Neutrophil (primary cell): ENCODE data around the gene ZNF224.

Experiments used
- H3K27ac ChIP-seq: fragments of 200-600 bp; sonication (generic); 2 replicates; pipeline ENCODE4 v1.5.1; 2016; ENCODE audit warnings: mild to moderate bottlenecking, moderate library complexity
- H3K27me3 ChIP-seq: fragments of 200-600 bp; sonication (generic); 2 replicates; pipeline ENCODE4 v1.6.0; 2016; ENCODE audit warnings: mild to moderate bottlenecking
- H3K36me3 ChIP-seq: fragments of 200-600 bp; sonication (generic); 2 replicates; pipeline ENCODE4 v1.5.1; 2017
- H3K4me1 ChIP-seq, 2 experiments: fragments of 200-600 bp in 1 of 2; sonication (generic) in 1 of 2; 1 replicate in 1 of 2; 2 replicates in 1 of 2; pipeline versions ENCODE4 v1.5.1 to v1.6.1; 2013 to 2016; ENCODE audit warnings: low read depth in 1 of 2, low read length in 1 of 2, mild to moderate bottlenecking in 1 of 2, moderate library complexity in 1 of 2; ENCODE audit not compliant: control insufficient read depth in 1 of 2, insufficient read depth in 1 of 2
- H3K4me3 ChIP-seq, 2 experiments: fragments of 200-600 bp in 1 of 2; sonication (generic) in 1 of 2; 1 replicate in 1 of 2; 2 replicates in 1 of 2; pipeline ENCODE4 v1.5.1; 2013 to 2016; ENCODE audit warnings: low read depth in 1 of 2, low read length in 1 of 2, mild to moderate bottlenecking in 1 of 2, moderate library complexity in 1 of 2
- H3K9me3 ChIP-seq: fragments of 200-600 bp; sonication (generic); 2 replicates; pipeline ENCODE4 v1.5.1; 2016
- TF ChIP-seq, protein P1 (sequence below): fragments of 200-600 bp; sonication (generic); IDR thresholded peaks from 2 replicates; pipeline ENCODE4 v1.5.1; 2016; ENCODE audit warnings: antibody characterized with exemption

Gene ZNF224

DNA sequence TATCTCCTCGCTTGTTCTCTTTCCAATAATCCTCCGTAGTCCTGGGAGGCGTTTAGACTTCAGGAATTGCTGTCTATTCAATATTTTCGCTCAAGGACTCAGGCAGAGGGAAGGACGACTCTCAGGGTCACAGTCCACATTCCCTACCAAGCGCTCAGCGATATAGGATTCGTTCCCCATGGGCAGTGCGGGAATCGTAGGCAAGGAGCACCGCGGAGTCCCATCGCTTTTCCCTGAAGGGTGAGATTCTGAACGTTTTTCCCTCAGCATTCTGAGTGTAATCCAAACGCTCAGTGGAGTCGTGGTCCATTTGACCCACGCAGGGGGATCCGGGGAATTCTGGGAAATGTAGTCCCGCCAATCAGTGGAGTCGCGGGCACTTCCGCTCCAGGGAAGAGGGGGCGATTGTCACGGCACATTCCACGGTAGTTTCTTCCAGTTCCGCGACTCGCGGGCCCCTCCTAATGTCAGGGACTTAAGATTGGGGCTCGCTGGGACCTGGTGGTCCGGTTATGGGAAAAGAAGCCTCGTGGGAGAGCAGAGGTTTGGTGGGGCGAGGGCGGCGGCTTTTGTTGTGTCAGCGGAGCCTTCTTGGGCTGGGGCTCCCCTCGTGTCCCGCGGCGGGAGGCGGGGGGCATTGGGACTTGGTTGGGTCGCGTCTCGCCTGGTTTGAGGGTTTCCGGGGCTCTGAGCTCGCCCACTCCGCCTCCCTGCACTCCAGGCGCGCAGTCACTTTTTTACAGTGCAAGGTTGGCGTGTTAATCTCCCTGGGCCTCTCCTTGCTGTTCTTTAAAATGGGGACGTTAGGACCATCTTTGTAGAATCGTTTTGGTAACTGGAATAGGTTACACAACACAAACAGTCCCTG, 47.3 kb downstream of the ZNF224 start, which contains the start of gene ZNF234:
Gene ZNF234, plus strand, starts transcription at position 364 of the 868 bp plus-strand sequence. CDS start 3,079 bp downstream, outside the sequence.
- TF ChIP-seq, protein P1, sequence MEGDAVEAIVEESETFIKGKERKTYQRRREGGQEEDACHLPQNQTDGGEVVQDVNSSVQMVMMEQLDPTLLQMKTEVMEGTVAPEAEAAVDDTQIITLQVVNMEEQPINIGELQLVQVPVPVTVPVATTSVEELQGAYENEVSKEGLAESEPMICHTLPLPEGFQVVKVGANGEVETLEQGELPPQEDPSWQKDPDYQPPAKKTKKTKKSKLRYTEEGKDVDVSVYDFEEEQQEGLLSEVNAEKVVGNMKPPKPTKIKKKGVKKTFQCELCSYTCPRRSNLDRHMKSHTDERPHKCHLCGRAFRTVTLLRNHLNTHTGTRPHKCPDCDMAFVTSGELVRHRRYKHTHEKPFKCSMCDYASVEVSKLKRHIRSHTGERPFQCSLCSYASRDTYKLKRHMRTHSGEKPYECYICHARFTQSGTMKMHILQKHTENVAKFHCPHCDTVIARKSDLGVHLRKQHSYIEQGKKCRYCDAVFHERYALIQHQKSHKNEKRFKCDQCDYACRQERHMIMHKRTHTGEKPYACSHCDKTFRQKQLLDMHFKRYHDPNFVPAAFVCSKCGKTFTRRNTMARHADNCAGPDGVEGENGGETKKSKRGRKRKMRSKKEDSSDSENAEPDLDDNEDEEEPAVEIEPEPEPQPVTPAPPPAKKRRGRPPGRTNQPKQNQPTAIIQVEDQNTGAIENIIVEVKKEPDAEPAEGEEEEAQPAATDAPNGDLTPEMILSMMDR: no peak
- H3K4me3 ChIP-seq: peak within 1 kb of the TSS; percentile 84 to 88

DNA sequence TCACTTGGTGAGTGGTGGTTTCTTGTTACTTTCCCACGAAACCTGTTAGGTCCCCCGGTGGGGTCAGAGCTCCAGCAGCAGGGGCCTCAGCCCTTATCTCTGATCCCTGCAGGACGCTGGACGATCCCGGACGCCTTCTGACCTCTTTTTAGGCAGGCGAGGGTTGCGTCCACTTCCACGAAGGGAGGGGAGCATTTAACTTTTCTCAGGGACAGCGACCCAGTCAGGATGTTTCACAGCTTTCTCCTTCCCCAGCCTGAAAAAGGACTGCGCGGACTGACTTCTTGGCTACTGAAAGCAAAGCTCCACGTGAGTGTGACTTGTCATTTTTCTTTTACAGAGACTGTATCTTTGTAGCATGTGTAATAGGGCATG, 47.9 kb downstream of the ZNF224 start:
- TF ChIP-seq, protein P1: no peak
- peaks cover 12 to 17% of the 10 kb centered on the region in 2 experiments for H3K4me1 ChIP-seq
- H3K27me3 ChIP-seq: peaks cover 5% of the 10 kb centered on the region
- no peaks in the 10 kb centered on the region for H3K36me3 ChIP-seq
- peak overlapping the region; percentile 84 to 88 for H3K4me3 ChIP-seq
- H3K27ac ChIP-seq: peak overlapping the region; percentile 28
- no peaks in the 10 kb centered on the region for H3K9me3 ChIP-seq

More for the DNA sequence above, 47.3 kb downstream of the ZNF224 start, which contains the start of gene ZNF234:
- Histone ChIP-seq H3K27ac (peak within 1 kb of the TSS; percentile 28), H3K27me3 (peaks cover 5% of the 10 kb centered on the region), H3K36me3 (no peaks in the 10 kb centered on the region), H3K4me1 (peaks cover 12 to 17% of the 10 kb centered on the region in 2 experiments), H3K9me3 (no peaks in the 10 kb centered on the region)

DNA sequence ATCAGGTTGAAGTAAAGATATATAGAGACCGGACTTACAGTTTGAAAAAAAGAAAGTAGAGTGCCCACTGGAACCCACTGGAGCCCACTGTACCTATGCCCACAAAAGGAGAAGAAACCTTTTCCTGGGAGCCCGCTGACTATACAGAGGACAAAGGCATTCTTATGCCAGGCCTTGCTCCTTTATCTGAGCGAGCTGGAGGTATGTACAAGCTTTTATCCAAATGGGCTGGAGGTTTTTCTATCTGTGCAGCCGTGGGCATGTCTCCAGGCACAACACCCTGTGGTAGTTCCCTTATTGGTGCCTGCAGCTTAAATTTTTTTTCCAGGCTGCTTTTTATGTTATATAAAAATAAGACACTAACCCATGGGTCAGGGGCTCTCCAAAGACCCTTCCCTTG, 55.6 kb downstream of the ZNF224 start:
- Histone ChIP-seq H3K9me3 (peaks cover 3% of the 10 kb centered on the region), H3K4me1 (no peaks in the 10 kb centered on the region), H3K27ac (no peak overlapping the region), H3K36me3 (peaks cover 35% of the 10 kb centered on the region), H3K4me3 (no peak overlapping the region), H3K27me3 (no peaks in the 10 kb centered on the region)
- TF ChIP-seq, protein P1: no peak

DNA sequence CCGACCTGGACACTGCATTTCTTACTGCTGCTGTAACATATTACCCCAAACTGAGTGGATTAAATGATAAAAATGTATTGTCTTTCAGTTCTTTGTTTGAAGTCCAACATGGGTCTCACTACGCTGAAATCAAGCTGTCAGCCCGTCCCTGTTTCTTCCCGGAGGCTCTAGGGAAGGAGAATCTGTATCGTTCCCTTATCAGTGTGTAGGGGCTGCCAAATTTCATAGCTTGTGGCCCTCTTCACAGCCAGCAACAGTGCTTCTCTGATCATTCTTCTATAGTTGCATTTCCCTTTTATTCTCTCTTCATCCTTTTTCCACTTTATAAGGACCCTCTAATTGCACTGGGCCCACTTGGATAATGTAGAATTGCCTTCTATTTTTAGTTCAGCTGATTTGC, 57.3 kb downstream of the ZNF224 start:
- TF ChIP-seq, protein P1: no peak
- no peak overlapping the region for H3K27ac ChIP-seq
- H3K9me3 ChIP-seq: peaks cover 12% of the 10 kb centered on the region
- peaks cover 38% of the 10 kb centered on the region for H3K36me3 ChIP-seq
- no peaks in the 10 kb centered on the region for H3K4me1 ChIP-seq
- H3K4me3 ChIP-seq: no peak overlapping the region
- H3K27me3 ChIP-seq: no peaks in the 10 kb centered on the region

DNA sequence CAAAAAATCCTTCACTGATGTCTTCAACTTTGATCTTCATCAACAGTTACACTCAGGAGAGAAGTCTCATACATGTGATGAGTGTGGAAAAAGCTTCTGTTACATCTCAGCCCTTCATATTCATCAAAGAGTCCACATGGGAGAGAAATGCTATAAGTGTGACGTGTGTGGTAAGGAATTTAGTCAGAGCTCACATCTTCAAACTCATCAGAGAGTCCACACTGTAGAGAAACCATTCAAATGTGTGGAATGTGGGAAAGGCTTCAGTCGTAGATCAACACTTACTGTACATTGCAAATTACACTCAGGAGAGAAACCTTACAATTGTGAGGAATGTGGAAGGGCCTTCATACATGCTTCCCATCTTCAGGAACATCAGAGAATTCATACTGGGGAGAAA, 62.3 kb downstream of the ZNF224 start:
- no peak overlapping the region for H3K27ac ChIP-seq
- H3K36me3 ChIP-seq: peaks cover 16% of the 10 kb centered on the region
- H3K27me3 ChIP-seq: no peaks in the 10 kb centered on the region
- no peak overlapping the region for H3K4me3 ChIP-seq
- TF ChIP-seq, protein P1: no peak
- no peaks in the 10 kb centered on the region for H3K4me1 ChIP-seq
- peaks cover 33% of the 10 kb centered on the region for H3K9me3 ChIP-seq
